ENCODE results near the gene PHF24.

Gene PHF24

GRCh38 chr9:34999576-34999975 lies 41.5 kb downstream of the PHF24 start:
- Histone ChIP-seq H3K23ac (ENCODE audit: low read length) (no peak overlapping the region), H3K9me3 (ENCODE audit: insufficient read depth, low read depth, low read length) (peaks cover 4% of the 10 kb centered on the region), H4K12ac (ENCODE audit: low read depth, low read length) (no peak overlapping the region), H3K27me3 (ENCODE audit: insufficient read depth, low read length) (no peaks in the 10 kb centered on the region), H3K14ac (ENCODE audit: low read length) (no peak overlapping the region), H4K91ac (ENCODE audit: low read depth, low read length) (no peak overlapping the region), H3K4me1 (ENCODE audit: control insufficient read depth in 1 of 2, insufficient read depth in 2 of 2, low read length in 2 of 2) (peaks cover 7 to 22% of the 10 kb centered on the region in 2 experiments), H3K4ac (ENCODE audit: low read depth, low read length) (no peak overlapping the region), H4K8ac (ENCODE audit: low read depth, low read length) (no peak overlapping the region), H3K27ac (ENCODE audit: low read depth, low read length) (no peak overlapping the region), H3K18ac (ENCODE audit: low read length) (no peak overlapping the region), H2AK5ac (ENCODE audit: low read length) (no peak overlapping the region), H3K36me3 (ENCODE audit: control insufficient read depth in 1 of 2, insufficient read depth in 2 of 2, low read length in 2 of 2) (peaks cover 16 to 23% of the 10 kb centered on the region in 2 experiments), H2BK12ac (ENCODE audit: low read length) (no peak overlapping the region), H2AFZ (ENCODE audit: insufficient read depth, low read length, poor library complexity) (no peak overlapping the region), H3K79me1 (ENCODE audit: low read length) (peaks cover 3% of the 10 kb centered on the region), H3K79me2 (ENCODE audit: control insufficient read depth, insufficient read depth, low read length, poor library complexity) (no peaks in the 10 kb centered on the region), H3K9ac (ENCODE audit: low read length) (no peak overlapping the region), H3K4me3 (ENCODE audit: low read depth, low read length) (no peak overlapping the region), H2BK120ac (ENCODE audit: insufficient read depth, low read length, poor library complexity) (no peak overlapping the region), H2BK5ac (ENCODE audit: low read depth, low read length, poor library complexity) (no peak overlapping the region), H3K4me2 (ENCODE audit: low read length) (no peak overlapping the region)
- DNase-seq: no peak
- no CpG with 5 or more reads among the region's 2 CpGs for WGBS (ENCODE audit: extremely low coverage, insufficient coverage, insufficient read length)

GRCh38 chr9:35000535-35001284 lies 42.6 kb downstream of the PHF24 start:
- H2BK120ac ChIP-seq (ENCODE audit: insufficient read depth, low read length, poor library complexity): peak overlapping the region; percentile 59
- no peaks in the 10 kb centered on the region for H3K27me3 ChIP-seq (ENCODE audit: insufficient read depth, low read length)
- H3K27ac ChIP-seq (ENCODE audit: low read depth, low read length): peak overlapping the region; percentile 57
- no peak overlapping the region for H2AK5ac ChIP-seq (ENCODE audit: low read length)
- H4K8ac ChIP-seq (ENCODE audit: low read depth, low read length): no peak overlapping the region
- H3K79me2 ChIP-seq (ENCODE audit: control insufficient read depth, insufficient read depth, low read length, poor library complexity): no peaks in the 10 kb centered on the region
- H3K4me1 ChIP-seq (ENCODE audit: control insufficient read depth in 1 of 2, insufficient read depth in 2 of 2, low read length in 2 of 2): peaks cover 5 to 18% of the 10 kb centered on the region in 2 experiments
- H3K79me1 ChIP-seq (ENCODE audit: low read length): peaks cover 3% of the 10 kb centered on the region
- H3K14ac ChIP-seq (ENCODE audit: low read length): no peak overlapping the region
- H4K91ac ChIP-seq (ENCODE audit: low read depth, low read length): peak overlapping the region; percentile 41
- H3K4me3 ChIP-seq (ENCODE audit: low read depth, low read length): no peak overlapping the region
- no peak overlapping the region for H3K23ac ChIP-seq (ENCODE audit: low read length)
- no peak overlapping the region for H2BK12ac ChIP-seq (ENCODE audit: low read length)
- H2BK5ac ChIP-seq (ENCODE audit: low read depth, low read length, poor library complexity): no peak overlapping the region
- H3K9ac ChIP-seq (ENCODE audit: low read length): no peak overlapping the region
- no peak overlapping the region for H3K4ac ChIP-seq (ENCODE audit: low read depth, low read length)
- peaks cover 14 to 21% of the 10 kb centered on the region in 2 experiments for H3K36me3 ChIP-seq (ENCODE audit: control insufficient read depth in 1 of 2, insufficient read depth in 2 of 2, low read length in 2 of 2)
- no CpG with 5 or more reads among the region's 6 CpGs for WGBS (ENCODE audit: extremely low coverage, insufficient coverage, insufficient read length)
- DNase-seq: peak; percentile 90 to 97
- no peak overlapping the region for H4K12ac ChIP-seq (ENCODE audit: low read depth, low read length)
- H3K18ac ChIP-seq (ENCODE audit: low read length): no peak overlapping the region
- H3K9me3 ChIP-seq (ENCODE audit: insufficient read depth, low read depth, low read length): peaks cover 4% of the 10 kb centered on the region
- H2AFZ ChIP-seq (ENCODE audit: insufficient read depth, low read length, poor library complexity): no peak overlapping the region
- no peak overlapping the region for H3K4me2 ChIP-seq (ENCODE audit: low read length)

GRCh38 chr9:35001285-35001677 lies 43.2 kb downstream of the PHF24 start:
- H3K27me3 ChIP-seq (ENCODE audit: insufficient read depth, low read length): no peaks in the 10 kb centered on the region
- DNase-seq: no peak
- H3K79me1 ChIP-seq (ENCODE audit: low read length): peaks cover 3% of the 10 kb centered on the region
- H4K91ac ChIP-seq (ENCODE audit: low read depth, low read length): peak overlapping the region; percentile 41
- no CpG with 5 or more reads among the region's 2 CpGs for WGBS (ENCODE audit: extremely low coverage, insufficient coverage, insufficient read length)
- H4K8ac ChIP-seq (ENCODE audit: low read depth, low read length): no peak overlapping the region
- no peak overlapping the region for H2BK12ac ChIP-seq (ENCODE audit: low read length)
- H3K4me3 ChIP-seq (ENCODE audit: low read depth, low read length): no peak overlapping the region
- H3K4ac ChIP-seq (ENCODE audit: low read depth, low read length): no peak overlapping the region
- H3K14ac ChIP-seq (ENCODE audit: low read length): no peak overlapping the region
- H2BK5ac ChIP-seq (ENCODE audit: low read depth, low read length, poor library complexity): no peak overlapping the region
- no peaks in the 10 kb centered on the region for H3K79me2 ChIP-seq (ENCODE audit: control insufficient read depth, insufficient read depth, low read length, poor library complexity)
- H4K12ac ChIP-seq (ENCODE audit: low read depth, low read length): no peak overlapping the region
- H3K36me3 ChIP-seq (ENCODE audit: control insufficient read depth in 1 of 2, insufficient read depth in 2 of 2, low read length in 2 of 2): peaks cover 12 to 18% of the 10 kb centered on the region in 2 experiments
- H3K27ac ChIP-seq (ENCODE audit: low read depth, low read length): peak overlapping the region; percentile 57
- H2AK5ac ChIP-seq (ENCODE audit: low read length): no peak overlapping the region
- H3K18ac ChIP-seq (ENCODE audit: low read length): no peak overlapping the region
- H2BK120ac ChIP-seq (ENCODE audit: insufficient read depth, low read length, poor library complexity): peak overlapping the region; percentile 59
- no peak overlapping the region for H3K9ac ChIP-seq (ENCODE audit: low read length)
- peaks cover 4% of the 10 kb centered on the region for H3K9me3 ChIP-seq (ENCODE audit: insufficient read depth, low read depth, low read length)
- H3K4me2 ChIP-seq (ENCODE audit: low read length): no peak overlapping the region
- H2AFZ ChIP-seq (ENCODE audit: insufficient read depth, low read length, poor library complexity): no peak overlapping the region
- H3K23ac ChIP-seq (ENCODE audit: low read length): no peak overlapping the region
- H3K4me1 ChIP-seq (ENCODE audit: control insufficient read depth in 1 of 2, insufficient read depth in 2 of 2, low read length in 2 of 2): peaks cover 5 to 14% of the 10 kb centered on the region in 2 experiments

GRCh38 chr9:35001803-35002502 lies 43.9 kb downstream of the PHF24 start:
- no CpG with 5 or more reads among the region's 2 CpGs for WGBS (ENCODE audit: extremely low coverage, insufficient coverage, insufficient read length)
- H3K4me2 ChIP-seq (ENCODE audit: low read length): no peak overlapping the region
- DNase-seq: peak; percentile 73 to 81
- H4K91ac ChIP-seq (ENCODE audit: low read depth, low read length): no peak overlapping the region
- peaks cover 5 to 13% of the 10 kb centered on the region in 2 experiments for H3K4me1 ChIP-seq (ENCODE audit: control insufficient read depth in 1 of 2, insufficient read depth in 2 of 2, low read length in 2 of 2)
- H3K4ac ChIP-seq (ENCODE audit: low read depth, low read length): no peak overlapping the region
- no peak overlapping the region for H4K12ac ChIP-seq (ENCODE audit: low read depth, low read length)
- peaks cover 3% of the 10 kb centered on the region for H3K79me1 ChIP-seq (ENCODE audit: low read length)
- no peak overlapping the region for H2BK120ac ChIP-seq (ENCODE audit: insufficient read depth, low read length, poor library complexity)
- no peaks in the 10 kb centered on the region for H3K79me2 ChIP-seq (ENCODE audit: control insufficient read depth, insufficient read depth, low read length, poor library complexity)
- H3K18ac ChIP-seq (ENCODE audit: low read length): no peak overlapping the region
- no peak overlapping the region for H4K8ac ChIP-seq (ENCODE audit: low read depth, low read length)
- H3K4me3 ChIP-seq (ENCODE audit: low read depth, low read length): no peak overlapping the region
- H3K14ac ChIP-seq (ENCODE audit: low read length): no peak overlapping the region
- H3K9ac ChIP-seq (ENCODE audit: low read length): no peak overlapping the region
- no peak overlapping the region for H2BK12ac ChIP-seq (ENCODE audit: low read length)
- no peak overlapping the region for H2AK5ac ChIP-seq (ENCODE audit: low read length)
- H3K9me3 ChIP-seq (ENCODE audit: insufficient read depth, low read depth, low read length): no peaks in the 10 kb centered on the region
- H3K27me3 ChIP-seq (ENCODE audit: insufficient read depth, low read length): no peaks in the 10 kb centered on the region
- H2AFZ ChIP-seq (ENCODE audit: insufficient read depth, low read length, poor library complexity): no peak overlapping the region
- H2BK5ac ChIP-seq (ENCODE audit: low read depth, low read length, poor library complexity): no peak overlapping the region
- peaks cover 5 to 11% of the 10 kb centered on the region in 2 experiments for H3K36me3 ChIP-seq (ENCODE audit: control insufficient read depth in 1 of 2, insufficient read depth in 2 of 2, low read length in 2 of 2)
- no peak overlapping the region for H3K27ac ChIP-seq (ENCODE audit: low read depth, low read length)
- no peak overlapping the region for H3K23ac ChIP-seq (ENCODE audit: low read length)

Measured in trophoblast cell (in vitro differentiated cells and primary cell).